Natural killer cell treated with Interleukin-12 subunit alpha and Interleukin-12 subunit beta and Interleukin-15 and Interleukin-18, amount 100 ng/mL, for 72 hours (primary cell): ENCODE measurements around the gene OR2V2. TPM values are rescaled to one million over a fixed set of nuclear protein-coding genes. Genes with fewer than 3 reads are reported as not detected.

Experiments used
- ATAC-seq, 2 donors: fragments of 150-1000 bp; cut with Tn5 transposase in 1 of 2; sonication (Bioruptor Pico), chemical (Tn5 transposase) in 1 of 2; 2 replicates each; pipeline ENCODE4 v1.10.0; 2021
- DNase-seq: peaks from one replicate; pipeline ENCODE4 v3.0.0; 2022; ENCODE audit warnings: low spot score
- H3K27ac Mint-ChIP-seq, 2 donors: 1 replicate in 1 of 2; 2 replicates in 1 of 2; pipeline ENCODE4 v1.8.0; 2022; ENCODE audit warnings: mixed read lengths in 2 of 2, mild to moderate bottlenecking in 1 of 2, moderate library complexity in 1 of 2
- H3K27me3 Mint-ChIP-seq, 2 donors: 1 replicate in 1 of 2; 2 replicates in 1 of 2; pipeline ENCODE4 v1.8.0; 2022; ENCODE audit warnings: mixed read lengths in 2 of 2
- H3K36me3 Mint-ChIP-seq: one replicate; pipeline ENCODE4 v1.8.0; 2022; ENCODE audit warnings: mixed read lengths
- H3K4me1 Mint-ChIP-seq, 2 donors: 1 replicate in 1 of 2; 2 replicates in 1 of 2; pipeline ENCODE4 v1.8.0; 2022; ENCODE audit warnings: low read depth in 2 of 2, mixed read lengths in 2 of 2, mild to moderate bottlenecking in 1 of 2
- H3K4me3 Mint-ChIP-seq: one replicate; pipeline ENCODE4 v1.8.0; 2022; ENCODE audit warnings: mixed read lengths
- H3K9me3 Mint-ChIP-seq: 2 replicates; pipeline ENCODE4 v1.8.0; 2022; ENCODE audit warnings: mixed read lengths
- total RNA-seq, 2 donors: library from RNA; stranded (reverse); gene quantifications; one replicate each; pipeline ENCODE4 v1.2.3, GENCODE V29; 2022

OR2V2 gene
- total RNA-seq, 2 donors from 2014 or later, result not detected

- peak overlapping the region; percentile 90 to 100 for H3K27ac Mint-ChIP-seq
- no peak for DNase-seq
- no peaks in the 10 kb centered on the region for H3K9me3 Mint-ChIP-seq
- no peaks in the 10 kb centered on the region for H3K27me3 Mint-ChIP-seq
- ATAC-seq, result no peak
- H3K36me3 Mint-ChIP-seq, result no peaks in the 10 kb centered on the region
- peak overlapping the region; percentile 89 for H3K4me3 Mint-ChIP-seq
- peaks cover 45 to 49% of the 10 kb centered on the region in 2 donors for H3K4me1 Mint-ChIP-seq
Observed at GRCh38 chr5:181189962-181190710, 42.8 kb downstream of the OR2V2 start.

GRCh38 chr5:181190711-181191525 lies 43.5 kb downstream of the OR2V2 start:
- Mint-ChIP-seq H3K9me3 (no peaks in the 10 kb centered on the region), H3K36me3 (no peaks in the 10 kb centered on the region), H3K4me1 (peaks cover 45 to 49% of the 10 kb centered on the region in 2 donors), H3K27me3 (no peaks in the 10 kb centered on the region), H3K27ac (peak overlapping the region; percentile 90 to 100), H3K4me3 (peak overlapping the region; percentile 89)
- ATAC-seq (peak; percentile 12 to 21), DNase-seq (no peak)

DNA sequence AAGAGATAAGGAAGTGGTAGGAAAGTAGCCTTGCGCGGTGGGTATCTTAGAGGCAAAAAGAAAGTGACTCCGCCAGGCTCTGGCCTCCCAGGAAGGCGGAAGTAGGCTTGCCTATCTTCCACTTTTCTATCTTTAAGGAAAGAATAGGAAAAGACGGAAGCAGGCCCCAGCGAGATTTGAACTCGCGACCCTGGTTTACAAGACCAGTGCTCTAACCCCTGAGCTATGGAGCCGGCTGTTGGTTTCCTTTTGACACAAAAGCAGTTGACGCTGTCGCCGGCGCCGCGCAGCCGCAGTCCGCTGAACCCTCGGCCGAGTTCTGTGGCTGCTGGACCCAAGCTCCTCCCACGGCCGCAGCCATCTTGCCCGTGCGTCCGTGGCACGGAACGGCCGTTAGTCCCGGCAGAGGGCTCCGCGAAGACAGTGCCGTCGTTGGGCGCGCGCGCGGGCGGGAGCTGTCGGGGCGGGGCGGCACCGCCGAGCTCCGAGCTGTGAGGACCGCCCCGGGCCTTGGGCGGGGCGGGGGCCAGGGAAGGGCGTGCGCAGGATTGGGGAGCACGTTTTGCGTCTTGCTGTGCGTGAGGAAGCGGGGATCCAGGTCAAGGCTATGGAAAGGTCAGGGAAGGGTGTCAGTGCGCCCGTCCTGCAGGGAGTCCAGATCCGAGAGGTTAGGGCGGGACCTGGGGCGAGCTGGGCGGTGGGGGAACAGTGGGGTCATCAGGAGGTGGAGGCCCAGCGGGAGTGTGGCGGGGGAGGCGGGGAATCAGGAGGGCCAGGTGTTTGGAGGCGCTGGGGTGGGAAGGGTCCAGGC lies 44.3 kb downstream of the OR2V2 start:
- peak overlapping the region; percentile 90 to 100 for H3K27ac Mint-ChIP-seq
- no peaks in the 10 kb centered on the region for H3K9me3 Mint-ChIP-seq
- peaks cover 45 to 49% of the 10 kb centered on the region in 2 donors for H3K4me1 Mint-ChIP-seq
- peak overlapping the region; percentile 89 for H3K4me3 Mint-ChIP-seq
- ATAC-seq (peak; percentile 87 to 90), DNase-seq (peak; percentile 95)
- H3K27me3 Mint-ChIP-seq, result no peaks in the 10 kb centered on the region
- H3K36me3 Mint-ChIP-seq, result no peaks in the 10 kb centered on the region

DNA sequence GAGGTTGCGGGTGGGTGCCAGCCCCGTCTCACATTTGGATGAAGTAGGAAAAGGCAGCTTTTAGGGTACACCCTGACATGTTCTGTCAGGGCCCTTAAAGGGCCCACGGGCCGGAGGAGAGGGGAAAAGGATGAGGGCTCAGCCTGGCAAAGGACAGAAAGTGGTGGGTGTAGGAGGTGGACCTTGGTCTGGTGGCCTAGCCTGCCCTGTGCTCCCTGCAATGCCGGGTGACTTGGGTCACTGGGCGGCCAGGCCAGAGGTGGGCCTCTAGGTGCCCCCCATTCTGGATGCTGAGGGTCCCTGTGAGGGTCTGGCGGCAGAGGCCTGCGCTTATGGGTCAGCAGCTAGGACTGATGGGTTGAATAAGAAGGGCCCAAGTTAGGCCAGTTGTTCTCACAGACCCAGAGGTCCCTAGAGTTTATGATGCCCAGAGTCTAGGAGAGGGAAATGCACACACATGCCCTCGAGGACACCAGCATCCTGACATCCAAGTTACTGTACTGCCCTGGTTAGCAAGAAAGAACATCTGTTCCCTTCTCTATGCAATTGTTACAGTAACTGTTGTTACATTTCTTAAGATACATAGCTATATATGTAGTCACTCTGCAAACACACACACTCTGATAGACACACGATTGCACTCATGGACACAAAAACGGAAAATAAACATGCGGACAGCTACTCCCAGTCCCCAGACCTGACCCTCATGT lies 45.1 kb downstream of the OR2V2 start:
- Mint-ChIP-seq H3K27me3 (peaks cover 0 to 4% of the 10 kb centered on the region in 2 donors), H3K4me3 (peak overlapping the region; percentile 89), H3K27ac (peak overlapping the region; percentile 90 to 100), H3K4me1 (peaks cover 45 to 47% of the 10 kb centered on the region in 2 donors), H3K9me3 (no peaks in the 10 kb centered on the region), H3K36me3 (no peaks in the 10 kb centered on the region)
- DNase-seq (no peak), ATAC-seq (no peak)

- Mint-ChIP-seq H3K4me3 (peak overlapping the region; percentile 32), H3K9me3 (no peaks in the 10 kb centered on the region), H3K36me3 (no peaks in the 10 kb centered on the region), H3K27me3 (peaks cover 0 to 4% of the 10 kb centered on the region in 2 donors), H3K27ac (no peak overlapping the region), H3K4me1 (peaks cover 33 to 35% of the 10 kb centered on the region in 2 donors)
- DNase-seq (no peak), ATAC-seq (no peak)
Observed at GRCh38 chr5:181193656-181194055, 46.3 kb downstream of the OR2V2 start.

DNA sequence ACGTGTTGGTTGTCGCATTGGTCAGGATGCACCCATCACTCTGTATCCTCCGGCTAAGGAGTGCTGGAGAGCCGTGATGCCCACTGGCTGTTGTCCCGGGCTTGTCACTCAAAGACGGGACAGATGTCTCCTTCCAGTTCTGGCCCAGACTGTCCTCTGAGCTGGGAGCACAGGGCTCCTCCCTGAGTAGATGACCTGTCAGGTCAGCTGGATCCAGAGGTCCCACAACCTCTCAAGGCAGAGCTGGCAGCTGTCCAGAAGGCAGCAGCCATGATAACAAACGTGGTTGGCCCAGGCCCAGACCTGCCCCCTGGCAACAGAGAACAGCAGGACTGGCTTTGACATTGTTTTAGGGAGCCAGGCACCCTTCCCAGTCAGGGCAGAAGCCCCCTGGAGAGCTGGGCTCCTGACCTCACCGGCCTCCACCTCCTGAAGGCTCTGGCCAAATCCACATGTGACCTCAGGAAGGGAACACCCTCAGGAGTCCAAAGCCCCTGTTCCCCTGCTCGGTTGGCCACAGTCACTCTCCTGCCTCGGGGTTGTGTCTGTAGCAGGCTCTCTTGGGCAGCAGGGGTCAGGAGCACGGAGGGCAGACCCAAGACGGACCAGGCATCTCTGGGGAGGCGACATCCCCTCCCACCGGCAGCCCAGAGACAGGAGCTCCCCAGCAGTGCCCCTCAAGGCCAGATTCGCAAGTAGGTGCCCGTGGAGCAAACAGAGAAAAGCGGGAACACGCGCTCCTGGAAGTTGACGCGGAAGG lies 47.3 kb downstream of the OR2V2 start:
- Mint-ChIP-seq H3K4me1 (peaks cover 28 to 30% of the 10 kb centered on the region in 2 donors), H3K9me3 (no peaks in the 10 kb centered on the region), H3K27ac (no peak overlapping the region)

GRCh38 chr5:181195249-181195761 lies 47.9 kb downstream of the OR2V2 start:
- H3K9me3 Mint-ChIP-seq, result no peaks in the 10 kb centered on the region
- H3K4me3 Mint-ChIP-seq, result no peak overlapping the region
- ATAC-seq (no peak), DNase-seq (no peak)
- no peaks in the 10 kb centered on the region for H3K36me3 Mint-ChIP-seq
- H3K27me3 Mint-ChIP-seq, result peaks cover 0 to 4% of the 10 kb centered on the region in 2 donors
- no peak overlapping the region for H3K27ac Mint-ChIP-seq
- peaks cover 21 to 25% of the 10 kb centered on the region in 2 donors for H3K4me1 Mint-ChIP-seq

More for the DNA sequence above, 47.3 kb downstream of the OR2V2 start:
- no peaks in the 10 kb centered on the region for H3K36me3 Mint-ChIP-seq
- DNase-seq (no peak), ATAC-seq (no peak)
- no peak overlapping the region for H3K4me3 Mint-ChIP-seq
- H3K27me3 Mint-ChIP-seq, result peaks cover 0 to 4% of the 10 kb centered on the region in 2 donors

DNA sequence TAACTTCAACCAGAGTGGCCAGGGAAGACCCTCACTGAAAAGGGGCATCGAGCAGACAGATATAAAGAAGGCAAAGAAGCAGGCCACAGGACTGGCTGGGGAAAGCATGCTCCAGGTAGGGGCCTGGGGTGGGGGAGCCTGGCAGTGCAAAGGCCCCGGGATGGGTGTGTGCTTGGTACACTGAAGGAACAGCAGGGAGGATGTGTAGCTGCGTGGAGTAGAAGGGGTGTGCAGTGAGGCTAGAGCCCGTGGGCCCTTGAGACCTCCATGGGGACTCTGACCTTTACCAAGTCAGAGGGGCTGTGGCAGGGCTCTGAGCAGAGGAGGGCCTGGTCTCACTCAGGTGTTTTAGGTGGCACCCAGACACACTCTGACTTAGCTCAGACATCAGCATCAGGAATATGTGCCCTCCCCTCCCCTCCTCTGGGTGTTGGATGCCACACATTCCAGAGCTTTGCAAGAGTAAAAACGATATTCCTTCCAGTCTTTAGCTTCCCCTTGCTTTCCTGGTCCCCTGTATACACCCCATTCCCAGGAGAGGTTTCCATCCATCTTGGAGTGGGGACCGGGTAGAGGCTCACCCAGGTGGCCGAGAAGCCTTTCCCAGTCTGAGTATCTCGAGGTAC lies 50.1 kb downstream of the OR2V2 start:
- Mint-ChIP-seq H3K27me3 (peaks cover 4 to 5% of the 10 kb centered on the region in 2 donors), H3K9me3 (no peaks in the 10 kb centered on the region), H3K4me3 (no peak overlapping the region), H3K36me3 (no peaks in the 10 kb centered on the region), H3K4me1 (peaks cover 4 to 6% of the 10 kb centered on the region in 2 donors), H3K27ac (no peak overlapping the region)
- DNase-seq (no peak), ATAC-seq (no peak)

DNA sequence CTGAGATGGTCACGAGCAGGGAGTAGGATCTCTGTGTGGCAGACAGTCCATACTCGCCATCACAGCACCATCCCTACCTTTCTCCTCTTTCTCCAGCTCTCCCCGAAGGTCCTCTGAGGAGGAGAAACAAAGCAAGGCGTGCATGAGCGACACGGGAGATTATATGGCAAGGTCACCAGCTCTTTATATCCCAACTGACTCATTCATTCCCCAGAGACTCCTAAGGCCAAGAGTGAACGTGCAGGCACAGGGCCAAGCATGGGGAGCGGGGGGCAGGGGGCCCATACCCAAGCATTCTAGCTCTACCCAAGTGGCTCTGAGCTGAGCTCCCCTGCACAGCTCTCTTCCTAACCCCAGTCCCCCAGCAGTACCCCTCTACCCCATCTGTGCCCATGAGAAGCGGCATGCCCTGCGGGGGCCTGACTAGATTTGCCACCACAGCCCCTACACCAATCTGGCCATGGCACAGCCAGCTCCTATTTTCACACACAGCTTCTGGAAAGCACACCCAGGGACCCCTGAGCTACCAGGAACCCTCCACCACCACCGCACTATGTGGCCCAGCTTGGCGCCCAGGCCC lies 50.8 kb downstream of the OR2V2 start:
- no peak overlapping the region for H3K4me3 Mint-ChIP-seq
- H3K27me3 Mint-ChIP-seq, result peaks cover 4 to 8% of the 10 kb centered on the region in 2 donors
- DNase-seq (no peak), ATAC-seq (peak in 1 of 2 donors; percentile 7)
- H3K9me3 Mint-ChIP-seq, result no peaks in the 10 kb centered on the region
- H3K27ac Mint-ChIP-seq, result no peak overlapping the region
- no peaks in the 10 kb centered on the region for H3K36me3 Mint-ChIP-seq
- no peaks in the 10 kb centered on the region for H3K4me1 Mint-ChIP-seq

DNA sequence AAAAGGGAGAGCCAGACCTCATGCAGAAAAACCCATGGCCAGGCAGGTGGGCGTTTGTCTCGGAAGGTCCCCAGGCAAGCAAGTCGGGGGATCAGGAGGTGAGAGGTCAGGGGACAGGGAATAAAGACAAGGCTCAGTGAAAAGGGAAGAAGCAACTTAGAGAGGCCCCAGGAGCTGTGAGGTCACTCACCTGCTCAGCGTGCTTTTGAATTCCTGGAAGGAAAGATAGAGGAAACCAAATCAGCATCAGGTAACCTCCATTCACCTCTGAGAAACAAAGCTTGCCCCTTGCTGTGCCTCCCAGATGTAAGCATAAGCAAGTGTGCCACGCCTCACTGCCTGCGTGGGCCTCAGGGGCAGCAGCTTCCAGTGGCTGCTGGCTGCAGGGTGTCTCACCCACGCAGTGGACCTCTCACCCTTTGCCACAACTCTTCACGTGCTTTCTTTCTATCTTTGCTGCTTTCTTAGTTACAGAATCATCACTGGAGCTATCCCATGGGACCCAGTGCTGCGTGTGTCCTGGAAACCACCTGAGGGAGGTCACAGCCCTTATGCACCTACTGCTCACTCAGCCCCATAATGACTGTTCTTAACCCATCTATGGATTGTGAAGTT lies 51.6 kb downstream of the OR2V2 start:
- DNase-seq (no peak), ATAC-seq (no peak)
- Mint-ChIP-seq H3K9me3 (no peaks in the 10 kb centered on the region), H3K4me3 (no peak overlapping the region), H3K36me3 (no peaks in the 10 kb centered on the region), H3K4me1 (peaks cover 2 to 3% of the 10 kb centered on the region in 2 donors), H3K27ac (no peak overlapping the region), H3K27me3 (peaks cover 6 to 13% of the 10 kb centered on the region in 2 donors)

DNA sequence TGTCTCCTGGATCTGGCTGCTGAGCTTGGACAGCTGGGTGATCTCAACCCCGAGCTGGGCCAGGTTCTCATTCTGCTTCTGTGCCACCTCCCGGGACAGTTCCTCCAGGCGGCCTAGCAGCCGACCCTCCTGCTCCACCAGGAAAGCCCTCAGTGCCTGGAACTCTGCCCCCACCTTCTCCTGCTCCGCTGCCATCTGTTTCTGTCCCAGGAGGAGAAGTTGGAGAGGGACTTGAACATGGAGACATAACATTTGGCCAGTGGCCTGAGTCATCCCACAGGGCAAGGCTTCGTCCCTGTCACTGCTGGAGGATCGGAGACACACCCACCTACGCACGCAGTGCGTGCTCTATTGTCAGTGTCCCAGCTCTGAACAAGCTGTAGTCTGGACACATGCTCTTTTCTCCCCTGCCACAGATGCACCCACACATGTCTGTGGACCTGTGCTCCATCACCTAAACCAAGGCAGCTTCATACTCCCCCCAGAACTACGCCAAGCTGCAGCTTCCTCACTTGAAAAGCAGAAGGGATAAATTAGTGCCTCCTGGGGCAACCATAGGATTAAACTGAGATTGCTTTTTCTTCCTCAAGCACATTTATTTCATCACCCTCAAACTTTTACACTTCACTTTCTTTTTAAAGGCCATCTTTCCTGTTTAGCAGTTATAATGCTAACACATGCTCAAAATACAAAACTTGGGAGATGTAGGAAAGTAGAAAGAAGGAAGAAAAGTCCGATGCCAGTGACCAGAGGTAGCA lies 52.7 kb downstream of the OR2V2 start:
- Mint-ChIP-seq H3K4me3 (no peak overlapping the region), H3K27ac (no peak overlapping the region), H3K36me3 (no peaks in the 10 kb centered on the region), H3K9me3 (no peaks in the 10 kb centered on the region), H3K4me1 (peaks cover 5% of the 10 kb centered on the region in 2 donors), H3K27me3 (peaks cover 8 to 13% of the 10 kb centered on the region in 2 donors)
- DNase-seq (no peak), ATAC-seq (no peak)
